ENCODE measurements around the gene VGLL4.
A peak's percentile ranks its signal among the peaks of the same experiment; 100 is the strongest.
"Not testable (repeated sequence)": the region's sequence is repeated elsewhere in the genome, so short reads cannot be mapped to it uniquely, and the experiment has no call there.

VGLL4 gene

DNA sequence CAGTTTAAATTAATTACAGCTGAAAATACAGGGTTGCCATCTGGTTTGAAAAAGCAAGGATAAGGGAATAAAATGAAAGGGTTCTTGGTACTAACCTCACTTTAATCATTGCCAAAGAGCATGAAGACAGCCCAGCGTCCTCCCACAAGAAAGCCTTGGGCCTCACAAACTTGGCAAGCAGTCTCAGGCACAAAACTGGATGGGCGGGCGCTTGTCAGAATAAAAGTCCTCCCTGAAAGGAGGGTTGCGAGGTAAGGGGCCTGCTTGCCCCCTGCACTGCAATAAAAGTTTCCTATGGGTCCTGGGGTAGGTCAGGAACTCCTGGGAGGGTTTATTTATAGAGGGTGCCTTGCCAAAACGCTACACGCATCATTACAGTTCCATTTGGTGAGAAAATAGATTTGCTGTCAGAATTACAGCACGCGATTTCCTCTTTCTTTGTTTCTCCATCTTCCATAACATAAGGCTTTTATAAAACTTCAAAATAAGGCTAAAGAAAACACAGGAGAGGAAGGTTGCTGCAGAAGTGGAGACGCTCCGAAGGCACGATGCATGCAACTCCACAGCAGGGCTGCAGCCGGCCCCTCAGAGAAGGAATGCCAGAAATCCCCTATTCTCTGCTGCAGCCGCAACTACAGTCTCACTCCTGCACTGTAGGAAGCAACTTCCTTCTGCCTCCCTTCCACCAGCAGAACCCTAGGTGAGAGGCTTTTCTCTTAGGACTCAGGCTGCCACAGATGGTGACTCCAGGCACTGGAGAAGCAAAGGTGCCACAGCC, 61.3 kb downstream of the VGLL4 start:
- peak; percentile 24 for DNase-seq

DNA sequence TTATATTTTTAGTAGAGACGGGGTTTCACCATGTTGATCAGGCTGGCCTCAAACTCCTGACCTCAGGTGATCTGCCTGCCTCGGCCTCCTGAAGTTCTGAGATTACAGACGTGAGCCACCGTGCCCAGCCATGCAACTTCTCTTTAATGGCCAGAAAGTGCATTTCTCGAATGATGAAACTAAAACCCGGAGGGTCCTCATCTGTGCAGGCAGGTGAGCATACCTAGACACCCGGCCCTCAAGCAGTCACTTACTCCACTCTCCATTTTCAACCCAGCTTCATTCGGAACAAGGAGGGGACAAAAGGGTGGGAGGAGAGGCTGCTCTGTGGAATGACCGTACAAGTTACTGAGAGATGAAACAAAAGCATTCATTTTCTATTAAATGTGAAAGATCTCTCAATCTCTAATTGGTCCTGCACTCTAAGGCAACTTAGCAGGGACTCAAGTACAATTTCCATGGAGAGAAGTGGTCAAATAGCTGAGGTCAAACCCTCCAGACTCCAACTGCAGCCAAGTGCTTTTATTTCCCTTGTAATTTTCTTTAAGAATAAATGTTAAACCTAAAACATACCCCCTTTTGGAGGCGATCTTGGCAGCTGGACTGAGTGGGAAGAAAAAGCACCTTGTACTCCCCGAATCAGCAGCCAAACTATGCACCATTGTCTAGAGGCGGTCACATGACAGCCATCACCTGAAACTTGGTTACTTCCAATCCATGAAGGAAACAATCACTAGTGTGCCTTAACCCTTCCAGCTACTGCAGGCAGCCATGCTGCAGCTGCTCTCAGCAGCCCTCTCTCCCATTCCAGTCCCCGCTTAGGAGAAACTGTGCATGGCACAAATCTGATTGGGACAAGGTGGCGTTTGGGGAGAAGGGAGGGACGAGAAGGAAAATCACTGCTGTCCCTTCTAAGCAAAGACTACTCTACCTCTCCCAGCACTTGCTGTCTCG, 62.2 kb downstream of the VGLL4 start:
- peak; percentile 22 for DNase-seq

DNA sequence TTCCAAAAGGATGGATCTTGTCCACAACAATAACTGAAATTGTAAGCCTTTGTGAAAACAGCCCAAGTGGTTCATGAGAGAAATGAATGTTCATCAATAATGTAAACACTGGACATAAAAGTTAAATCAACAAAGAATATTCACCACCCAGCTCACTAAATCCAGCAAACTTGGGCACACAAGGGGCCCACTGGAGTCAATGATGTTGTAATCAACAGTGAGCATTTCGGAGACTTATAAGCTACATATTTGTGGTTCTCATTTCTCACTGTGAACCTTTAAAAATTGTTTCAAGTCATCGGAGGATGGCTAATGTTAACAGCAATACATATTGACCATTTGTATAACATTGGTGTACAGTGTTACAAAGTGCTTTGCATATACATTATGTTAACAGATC, 63.1 kb downstream of the VGLL4 start:
- DNase-seq = no peak

DNA sequence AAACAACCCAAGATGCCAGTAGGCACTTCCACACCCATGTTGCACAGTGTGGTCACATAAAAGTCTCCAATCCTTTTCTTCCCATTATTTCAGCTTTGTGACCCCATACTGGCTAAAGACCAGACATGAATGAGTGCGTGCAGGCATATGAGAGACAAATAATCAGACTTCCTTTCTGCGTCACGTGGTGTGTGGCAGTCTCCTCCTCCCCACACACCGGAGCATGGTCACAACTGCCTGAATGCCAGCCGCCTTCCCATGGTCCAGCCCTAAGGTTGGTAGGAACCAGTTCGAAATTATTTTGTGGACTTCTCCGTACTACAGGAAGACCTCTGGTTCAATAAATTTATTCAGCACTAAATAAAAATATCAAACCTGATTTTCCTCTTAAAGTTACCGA, 65.5 kb downstream of the VGLL4 start:
- DNase-seq = no peak

DNA sequence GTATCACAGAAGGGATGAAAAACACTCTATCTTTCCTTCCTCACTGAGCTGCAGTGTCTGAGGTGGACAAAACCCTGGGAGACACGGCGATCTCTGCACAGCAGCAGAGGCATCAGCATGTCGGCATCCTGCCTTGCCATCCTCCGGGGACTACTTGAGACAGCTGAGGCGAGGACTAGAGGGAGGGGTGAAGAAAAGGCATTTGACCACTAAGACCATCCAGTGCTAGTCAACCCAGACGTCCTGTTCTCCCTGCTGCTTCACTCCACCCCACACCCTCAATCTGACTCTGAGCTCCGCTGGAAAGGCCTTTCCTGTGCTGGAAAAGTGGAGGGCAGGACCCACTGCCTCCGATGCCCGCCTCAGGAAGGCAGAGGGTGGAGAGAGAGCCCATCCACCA, 67.3 kb downstream of the VGLL4 start:
- DNase-seq = no peak

DNA sequence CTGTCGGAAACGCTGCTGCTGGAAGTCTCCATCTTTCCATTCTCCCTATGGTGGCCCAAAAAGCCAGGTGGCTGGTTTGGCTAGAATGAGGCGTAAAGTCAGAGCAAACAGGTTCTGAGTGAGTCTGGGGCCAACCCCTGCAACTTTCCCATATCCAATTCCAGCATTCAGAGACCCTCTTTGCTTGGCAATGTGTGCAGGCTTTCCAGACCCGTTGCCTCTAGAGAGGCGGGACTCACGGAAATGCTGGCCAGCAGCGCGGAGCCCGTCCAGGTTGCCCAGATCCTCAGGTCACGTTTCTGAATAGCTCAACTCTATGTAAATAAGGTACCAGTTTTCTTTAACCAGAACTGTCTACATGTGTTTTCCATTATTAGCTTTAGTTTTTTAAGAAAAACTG, 68.0 kb downstream of the VGLL4 start:
- DNase-seq = no peak

DNA sequence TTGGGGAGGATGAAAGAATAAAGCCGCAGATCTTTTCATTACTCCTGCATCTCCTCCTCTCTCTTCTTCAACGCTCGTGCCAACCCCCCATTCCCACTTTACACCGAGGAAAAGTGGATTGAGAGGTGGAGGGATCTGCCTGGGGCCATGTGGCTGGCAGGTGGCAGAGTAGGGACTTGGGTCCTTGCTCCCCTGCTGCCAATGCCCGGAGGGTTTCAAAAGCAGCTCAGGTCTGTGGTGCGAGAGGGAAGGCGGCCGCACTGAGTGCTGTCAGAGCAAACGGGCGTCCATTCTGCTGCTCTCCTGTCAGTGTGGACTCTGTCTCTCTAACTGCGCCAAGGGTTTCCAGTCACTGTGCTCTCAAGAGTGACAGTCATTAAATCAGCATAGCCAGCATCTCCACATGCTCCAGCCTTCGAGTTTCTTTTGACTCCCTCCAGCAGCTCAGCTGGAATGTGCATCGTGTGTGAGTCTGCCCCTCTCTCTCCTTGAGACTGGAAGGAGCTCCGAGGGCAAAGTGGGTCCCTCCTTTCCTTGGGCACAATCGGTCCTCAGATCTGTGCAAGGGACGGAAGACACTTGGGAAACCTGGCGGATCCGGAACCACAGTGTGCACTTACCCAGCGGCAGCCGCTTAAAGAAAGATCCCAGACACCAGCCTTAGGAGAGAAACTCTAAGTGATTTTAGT, 68.6 kb downstream of the VGLL4 start:
- no peak for DNase-seq

DNA sequence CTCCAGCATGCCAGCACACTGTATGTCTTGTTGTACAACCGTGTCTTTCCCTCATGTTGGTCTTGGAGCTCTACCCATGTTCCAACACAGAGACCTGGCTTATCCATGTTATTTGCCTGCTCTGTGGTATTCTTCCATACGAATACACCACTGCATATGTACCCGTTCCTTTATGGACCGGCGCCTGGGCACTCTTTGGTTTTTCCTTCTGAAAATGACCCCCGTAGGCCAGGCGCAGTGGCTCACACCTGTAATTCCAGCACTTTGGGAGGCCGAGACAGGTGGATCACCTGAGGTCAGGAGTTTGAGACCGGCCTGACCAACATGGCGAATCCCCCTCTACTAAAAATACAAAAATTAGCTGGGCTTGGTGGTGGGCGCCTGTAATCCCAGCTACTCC, 71.1 kb downstream of the VGLL4 start:
- not testable (repeated sequence) for DNase-seq

DNA sequence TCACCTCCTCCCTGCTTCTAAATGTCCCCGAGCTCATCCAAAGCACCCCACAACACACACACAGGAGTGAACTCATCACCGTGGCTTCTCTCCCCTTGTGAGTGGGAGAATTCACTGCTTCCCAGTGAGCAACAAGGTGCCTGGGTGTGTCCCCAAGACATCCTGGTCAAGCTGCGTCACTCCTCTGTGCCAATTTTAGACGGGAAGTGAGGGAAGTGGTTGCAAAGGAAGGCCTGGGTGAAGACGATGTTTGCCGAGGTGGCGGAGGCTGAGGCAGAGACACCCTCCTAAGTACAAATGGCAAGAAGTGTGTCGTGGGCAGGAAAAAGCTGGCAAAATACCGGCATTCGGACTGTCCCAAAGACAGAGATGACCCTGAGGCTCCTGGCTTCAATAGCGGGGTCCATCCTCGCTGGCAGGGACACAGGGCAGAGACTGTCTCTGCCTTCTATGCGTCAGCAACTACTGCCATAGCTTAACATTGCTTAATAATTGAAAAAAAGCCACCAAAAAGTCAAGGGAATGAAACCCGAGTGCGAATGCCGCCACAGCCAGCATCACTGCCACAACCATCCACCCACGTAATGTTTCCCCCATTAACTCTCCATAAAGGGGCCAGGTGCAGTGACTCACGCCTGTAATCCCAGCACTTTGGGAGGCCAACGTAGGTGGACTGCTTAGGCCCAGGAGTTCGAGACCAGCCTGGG, 72.8 kb downstream of the VGLL4 start:
- no peak for DNase-seq

DNA sequence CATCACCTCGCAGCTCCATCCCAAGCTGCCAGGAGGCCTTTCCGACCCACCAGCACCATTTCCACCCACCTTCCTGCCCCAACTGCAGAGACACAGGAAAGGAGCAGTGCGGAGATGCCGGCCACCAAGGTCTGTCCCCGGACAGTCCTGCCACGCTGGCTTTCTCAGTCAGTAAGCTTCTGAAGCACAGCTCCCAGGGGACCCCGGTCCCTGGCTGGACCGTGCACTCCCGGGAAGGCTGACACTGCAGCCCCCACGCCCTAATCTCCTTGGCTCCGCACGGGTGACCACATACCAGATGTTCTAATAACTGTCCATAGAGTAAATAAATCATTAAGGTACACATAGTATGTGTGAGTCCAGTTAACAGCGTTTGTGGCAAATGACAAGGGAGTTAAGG, 73.5 kb downstream of the VGLL4 start:
- DNase-seq = no peak

DNA sequence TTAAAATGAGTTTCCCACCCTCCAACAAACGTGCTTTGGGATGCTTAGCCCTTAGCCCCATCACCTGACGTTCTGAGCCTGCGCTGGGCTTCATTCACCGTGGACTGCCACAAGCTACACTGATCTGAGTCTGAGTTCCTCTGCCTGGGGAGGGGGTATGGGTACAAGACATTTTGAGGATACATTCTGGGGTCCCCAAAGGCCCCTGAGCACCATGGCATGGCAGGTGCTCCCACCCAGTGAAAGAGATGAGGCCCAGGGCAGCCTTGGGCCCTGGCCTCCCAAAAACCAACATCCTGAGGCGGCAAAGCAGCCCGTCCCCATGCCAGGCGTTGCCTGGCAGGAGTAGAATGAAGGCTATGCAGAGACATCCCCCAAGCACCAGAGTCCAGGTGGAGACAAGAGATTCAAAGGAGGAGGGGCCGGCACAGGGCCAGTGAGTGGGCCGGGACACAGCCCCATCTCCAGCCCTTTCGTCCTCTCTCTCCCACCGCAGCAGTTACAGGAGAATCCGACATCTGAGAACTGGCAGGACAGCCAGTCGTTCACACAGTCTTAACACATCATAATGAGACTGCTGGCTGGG, 74.5 kb downstream of the VGLL4 start:
- no peak for DNase-seq

DNA sequence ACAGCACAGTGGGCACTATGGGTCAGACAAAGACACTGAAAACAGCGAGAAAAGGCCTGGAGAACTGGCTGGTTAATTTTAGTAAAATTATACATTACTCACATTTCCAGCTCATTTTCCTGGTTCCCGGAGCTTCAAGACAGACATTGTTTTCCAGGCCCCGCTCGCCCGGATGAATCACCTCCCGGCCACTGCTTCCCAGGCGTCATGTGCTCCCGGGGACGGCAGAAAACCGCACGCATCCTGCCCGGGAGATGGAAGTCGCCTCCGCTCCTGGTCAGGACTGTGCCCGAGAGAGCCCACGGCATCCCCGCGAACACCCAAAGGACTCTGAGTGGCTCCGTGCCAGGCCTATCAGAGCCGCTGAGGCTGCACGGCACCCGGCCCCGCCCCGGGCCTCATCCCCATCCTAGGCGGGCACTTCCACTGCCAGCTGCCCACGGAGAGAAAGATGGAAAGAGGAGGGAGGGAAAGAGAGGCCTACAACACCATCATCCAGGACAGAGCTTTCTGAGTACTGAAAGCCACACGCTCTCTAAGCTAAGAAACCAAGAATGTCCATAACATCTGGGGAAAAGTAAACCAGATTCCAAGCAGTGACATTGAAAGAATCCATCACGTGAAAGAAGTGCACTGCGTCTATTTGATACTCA, 75.1 kb downstream of the VGLL4 start:
- no peak for DNase-seq

DNA sequence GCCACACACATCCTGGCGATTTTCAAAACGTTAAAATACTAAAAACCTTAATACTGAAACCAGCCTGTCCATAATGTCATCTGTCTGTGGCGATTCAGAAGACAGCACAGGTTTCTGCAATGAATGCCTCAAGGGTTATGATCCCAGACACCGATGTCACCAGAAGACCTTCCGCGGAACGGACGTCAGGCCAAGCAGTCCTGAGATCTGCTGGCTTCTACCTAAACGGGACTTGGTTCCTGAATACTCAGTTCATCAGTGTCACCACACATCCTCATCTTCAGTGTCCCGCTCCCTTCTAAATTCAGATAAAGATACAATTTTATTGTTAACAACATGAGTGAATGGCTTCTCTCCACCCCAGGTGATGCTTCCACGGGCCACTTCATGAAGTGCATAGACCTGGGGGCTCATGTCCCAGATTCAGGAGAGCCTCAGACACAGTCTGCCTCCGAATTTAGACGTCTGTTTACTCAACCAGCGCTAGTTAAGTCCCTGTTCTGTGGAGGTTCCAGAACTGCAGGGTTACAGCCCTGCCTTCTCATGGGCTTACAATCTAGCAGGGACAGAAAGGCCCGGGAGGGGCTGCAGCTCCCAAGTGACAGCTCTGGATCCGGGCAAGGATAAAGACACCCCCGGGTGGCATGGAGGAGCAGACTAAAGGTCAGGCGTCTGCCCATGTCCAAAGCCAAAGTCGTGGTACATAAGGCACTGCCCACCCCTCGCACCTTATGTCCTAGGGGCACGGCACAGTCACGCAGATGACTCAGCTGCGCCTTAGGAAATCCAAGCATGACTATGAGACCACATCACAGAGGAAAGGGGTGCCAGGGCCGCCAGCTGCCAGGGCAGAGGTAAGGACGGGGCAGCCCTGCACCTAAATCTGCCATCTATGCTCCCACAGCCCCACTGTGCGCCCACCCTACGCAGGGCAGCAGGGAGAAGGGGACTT, 75.9 kb downstream of the VGLL4 start:
- DNase-seq = no peak

DNA sequence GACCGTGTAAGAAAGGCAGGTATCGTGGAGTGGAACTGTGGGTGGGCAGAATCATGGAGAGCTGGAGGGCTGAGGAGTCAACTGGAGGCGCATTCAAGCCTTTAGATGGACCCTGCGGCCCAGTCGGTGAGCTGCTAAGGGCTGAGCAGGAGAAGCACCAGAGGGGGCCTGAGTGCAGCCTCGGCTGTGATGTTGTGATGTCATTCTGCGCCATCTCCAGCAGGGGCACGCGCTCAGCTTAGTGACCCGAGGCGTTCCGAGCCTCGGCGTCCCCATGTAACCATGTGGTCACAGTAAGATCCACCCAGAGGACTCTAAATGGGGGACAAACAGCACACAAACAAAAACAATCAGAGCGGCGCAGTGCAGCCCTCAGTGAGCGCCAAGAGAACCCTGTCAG, 76.8 kb downstream of the VGLL4 start:
- no peak for DNase-seq

DNA sequence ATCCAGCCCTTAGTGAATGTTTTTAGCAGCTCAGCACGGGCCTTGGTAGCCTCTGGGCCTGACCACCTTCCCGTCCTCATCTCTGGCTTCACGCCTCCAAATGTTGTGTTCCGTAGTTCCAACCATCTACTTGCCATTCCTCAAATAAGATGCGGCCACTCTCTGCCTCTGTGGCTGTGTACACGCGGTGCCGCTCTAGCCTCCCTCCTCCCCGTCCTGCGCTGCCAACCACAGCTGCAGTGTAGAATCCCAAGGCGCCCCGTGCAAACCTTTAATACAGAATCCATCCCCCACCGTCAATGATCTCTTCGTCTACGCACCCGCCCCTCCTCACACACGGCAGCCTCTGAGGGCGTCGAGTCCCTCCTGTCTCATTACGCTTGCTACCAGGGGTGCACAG, 77.2 kb downstream of the VGLL4 start:
- DNase-seq = no peak

DNA sequence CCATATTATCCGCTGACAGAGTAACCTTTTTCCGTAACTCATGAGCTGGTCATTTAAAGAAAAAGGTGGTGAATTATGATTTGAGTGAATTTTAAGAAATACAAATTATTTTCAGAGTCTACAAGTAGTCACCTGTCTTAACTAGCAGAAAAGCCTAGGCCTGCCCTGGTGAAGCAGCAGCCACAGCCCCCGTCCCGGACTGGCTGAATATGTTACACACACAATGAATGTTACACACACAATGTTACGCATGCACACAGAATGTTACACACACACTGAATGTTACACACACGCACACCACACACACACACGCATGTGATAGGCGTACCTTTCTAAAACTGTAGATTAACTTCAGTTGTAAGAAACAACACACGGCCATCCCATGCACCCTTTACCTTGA, 77.8 kb downstream of the VGLL4 start:
- no peak for DNase-seq

DNA sequence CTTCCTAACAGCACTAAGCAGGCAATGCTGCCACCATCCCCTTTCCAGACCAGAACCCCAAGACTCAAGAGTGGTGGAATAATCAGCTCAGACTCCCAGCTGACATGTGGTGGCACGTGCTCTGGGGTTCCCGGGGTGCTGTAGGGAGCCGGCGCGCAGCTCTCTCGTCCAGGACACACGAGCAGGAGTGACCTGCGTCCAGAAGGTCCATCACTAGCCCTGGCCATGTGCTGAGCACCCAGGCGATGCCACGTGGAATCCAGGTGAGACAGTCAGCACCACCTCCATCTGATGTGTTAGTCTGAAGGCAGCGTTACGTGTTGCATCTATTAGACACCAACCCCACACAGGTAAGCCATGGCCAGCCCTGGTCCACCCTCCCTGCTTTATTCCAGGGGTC, 78.2 kb downstream of the VGLL4 start:
- DNase-seq = no peak

DNA sequence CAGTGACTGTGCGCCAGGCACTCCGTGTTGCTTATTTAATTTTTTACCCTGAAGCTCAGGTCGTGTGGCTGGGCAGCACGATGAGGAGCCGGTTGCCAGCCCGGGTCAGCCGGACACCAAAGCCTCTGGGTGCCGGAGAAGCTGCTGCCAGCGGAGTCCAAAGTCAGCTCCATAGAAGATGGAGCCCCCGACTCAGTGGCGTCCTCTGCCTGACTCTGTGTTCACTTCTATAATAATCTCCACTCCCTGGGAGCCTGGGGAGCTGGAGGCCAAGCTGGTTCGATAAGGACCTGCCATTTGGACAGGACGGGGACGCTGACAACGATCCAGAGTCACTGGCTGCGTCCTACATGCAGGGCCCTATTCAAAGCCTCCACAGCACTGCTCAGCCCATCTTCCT, 78.6 kb downstream of the VGLL4 start:
- no peak for DNase-seq

DNA sequence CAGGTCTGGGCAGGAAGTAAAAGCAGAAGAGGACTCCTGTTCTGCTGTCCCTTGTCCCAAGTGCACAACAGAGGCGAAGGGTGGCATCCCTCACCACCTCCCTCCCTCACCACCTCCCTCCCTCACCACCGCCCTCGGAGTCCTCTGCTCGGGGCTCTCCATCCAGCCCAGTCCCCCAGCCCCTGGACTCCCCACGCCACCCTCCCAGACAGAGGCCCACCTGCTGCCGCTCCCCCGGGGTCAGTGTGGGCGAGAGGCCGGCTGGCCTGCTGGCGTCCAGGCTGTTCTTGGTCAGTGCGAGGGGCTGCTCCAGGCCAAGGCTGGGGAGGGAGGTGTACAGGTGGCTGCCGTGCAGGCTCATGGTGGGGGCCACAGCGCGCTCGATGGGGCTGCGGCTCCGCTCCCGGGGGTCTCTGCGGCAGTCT, 79.1 kb downstream of the VGLL4 start:
- no peak for DNase-seq

DNA sequence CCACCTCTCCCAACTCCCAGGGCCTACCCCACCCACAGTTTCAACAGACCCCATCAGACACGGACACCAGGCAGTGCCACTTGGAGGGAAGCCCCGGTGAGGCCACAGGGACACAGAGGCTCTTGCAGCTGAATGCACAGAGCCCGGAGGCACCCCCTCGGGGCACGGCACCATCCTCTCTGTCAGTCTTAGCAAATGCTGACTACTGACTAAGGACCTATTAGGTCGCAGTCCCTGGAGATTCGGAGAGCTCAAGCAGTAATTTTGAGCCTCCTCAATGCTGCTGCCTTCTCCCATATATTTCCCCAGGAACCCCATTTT, 79.9 kb downstream of the VGLL4 start:
- no peak for DNase-seq

Data from NCI-H1105 treated with DMSO at 0.1 percent for 48 hours (cell line).